Parathyroid adenoma (tissue), 2 donors: Measurements from ENCODE around the gene TP53RK.
"Not testable (repeated sequence)": the region's sequence is repeated elsewhere in the genome, so short reads cannot be mapped to it uniquely, and the experiment has no call there.

ENCODE experiments used
- H2AFZ ChIP-seq: fragments of 300-600 bp; sonication (generic); one replicate; pipeline ENCODE4 v1.7.0; 2017; ENCODE audit warnings: antibody characterized with exemption, mild to moderate bottlenecking
- H3K27ac ChIP-seq: fragments of 300-600 bp; sonication (generic); one replicate; pipeline ENCODE4 v1.7.0; 2017
- H3K27me3 ChIP-seq: fragments of 300-600 bp; sonication (generic); one replicate; pipeline ENCODE4 v1.7.0; 2017; ENCODE audit warnings: low read length; ENCODE audit not compliant: control insufficient read depth, insufficient read depth
- H3K36me3 ChIP-seq: fragments of 300-600 bp; sonication (generic); one replicate; pipeline ENCODE4 v1.7.0; 2017; ENCODE audit warnings: low read length; ENCODE audit not compliant: control insufficient read depth, insufficient read depth
- H3K4me1 ChIP-seq: fragments of 300-600 bp; sonication (generic); one replicate; pipeline ENCODE4 v1.7.0; 2017; ENCODE audit warnings: control low read depth
- H3K4me2 ChIP-seq: fragments of 300-600 bp; sonication (generic); one replicate; pipeline ENCODE4 v1.7.0; 2017; ENCODE audit warnings: low read length
- H3K4me3 ChIP-seq: fragments of 300-600 bp; sonication (generic); one replicate; pipeline ENCODE4 v1.7.0; 2017; ENCODE audit warnings: low read depth, low read length
- H3K79me2 ChIP-seq: fragments of 300-600 bp; sonication (generic); one replicate; pipeline ENCODE4 v1.7.0; 2017; ENCODE audit warnings: control low read depth
- H3K9ac ChIP-seq: fragments of 300-600 bp; sonication (generic); one replicate; pipeline ENCODE4 v1.7.0; 2017; ENCODE audit warnings: mild to moderate bottlenecking
- H3K9me3 ChIP-seq: fragments of 300-600 bp; sonication (generic); one replicate; pipeline ENCODE4 v1.7.0; 2017; ENCODE audit warnings: low read length; ENCODE audit not compliant: control insufficient read depth
- TF ChIP-seq, protein P1 (sequence below): fragments of 300-600 bp; sonication (generic); IDR thresholded peaks from one replicate; pipeline ENCODE4 v1.7.0; 2017; ENCODE audit warnings: antibody characterized with exemption, mild to moderate bottlenecking
- donor health status: primary hyperparathyroidism.

The TP53RK gene

DNA sequence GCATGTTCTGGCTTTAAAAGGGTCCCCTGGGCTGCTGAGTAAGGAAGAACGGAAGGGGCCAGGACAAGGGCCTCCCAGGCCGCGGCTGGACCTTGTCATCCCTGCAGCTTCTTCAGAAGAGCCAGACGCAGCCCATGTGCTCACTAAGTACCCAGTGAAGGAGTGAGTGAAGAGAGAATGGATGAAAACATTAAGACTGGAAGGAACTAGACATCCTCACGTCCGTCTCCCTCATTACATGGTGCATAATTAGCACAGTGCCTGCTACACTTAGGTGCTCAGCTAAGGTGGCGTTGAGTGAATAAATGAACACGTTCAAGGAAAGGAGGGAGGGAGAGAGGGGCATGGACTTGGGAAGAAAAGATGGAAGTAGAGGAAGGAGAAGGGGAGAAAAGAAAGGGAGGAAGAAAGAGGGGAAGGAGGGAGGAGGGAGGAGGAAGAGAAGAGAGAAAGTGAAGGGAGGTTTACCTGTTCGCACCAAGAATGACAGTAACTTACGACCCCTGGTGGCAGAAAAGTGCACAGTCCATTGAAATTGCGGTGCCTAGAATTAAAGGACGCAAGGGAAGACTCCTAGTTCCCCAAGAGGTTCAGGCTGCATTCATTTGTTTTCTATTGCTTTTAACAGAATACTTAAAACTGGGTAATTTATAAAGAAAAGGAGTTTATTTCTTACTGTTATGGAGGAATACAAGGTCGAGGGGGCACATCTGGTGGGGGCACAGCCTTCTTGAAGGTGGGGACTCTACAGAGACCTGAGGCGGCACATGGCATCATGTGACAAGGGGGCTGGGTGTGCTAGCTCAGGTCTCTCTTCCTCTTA lies 8.0 kb downstream of the TP53RK start:
- H3K79me2 ChIP-seq, result peaks cover 18% of the 10 kb centered on the region
- no peaks in the 10 kb centered on the region for H3K9me3 ChIP-seq
- H3K4me3 ChIP-seq, result no peak overlapping the region
- H3K9ac ChIP-seq, result no peak overlapping the region
- no peak overlapping the region for H3K4me2 ChIP-seq
- H3K36me3 ChIP-seq, result no peaks in the 10 kb centered on the region
- no peak overlapping the region for H3K27ac ChIP-seq
- H2AFZ ChIP-seq, result no peak overlapping the region
- TF ChIP-seq, protein P1, sequence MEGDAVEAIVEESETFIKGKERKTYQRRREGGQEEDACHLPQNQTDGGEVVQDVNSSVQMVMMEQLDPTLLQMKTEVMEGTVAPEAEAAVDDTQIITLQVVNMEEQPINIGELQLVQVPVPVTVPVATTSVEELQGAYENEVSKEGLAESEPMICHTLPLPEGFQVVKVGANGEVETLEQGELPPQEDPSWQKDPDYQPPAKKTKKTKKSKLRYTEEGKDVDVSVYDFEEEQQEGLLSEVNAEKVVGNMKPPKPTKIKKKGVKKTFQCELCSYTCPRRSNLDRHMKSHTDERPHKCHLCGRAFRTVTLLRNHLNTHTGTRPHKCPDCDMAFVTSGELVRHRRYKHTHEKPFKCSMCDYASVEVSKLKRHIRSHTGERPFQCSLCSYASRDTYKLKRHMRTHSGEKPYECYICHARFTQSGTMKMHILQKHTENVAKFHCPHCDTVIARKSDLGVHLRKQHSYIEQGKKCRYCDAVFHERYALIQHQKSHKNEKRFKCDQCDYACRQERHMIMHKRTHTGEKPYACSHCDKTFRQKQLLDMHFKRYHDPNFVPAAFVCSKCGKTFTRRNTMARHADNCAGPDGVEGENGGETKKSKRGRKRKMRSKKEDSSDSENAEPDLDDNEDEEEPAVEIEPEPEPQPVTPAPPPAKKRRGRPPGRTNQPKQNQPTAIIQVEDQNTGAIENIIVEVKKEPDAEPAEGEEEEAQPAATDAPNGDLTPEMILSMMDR, result peak; percentile 91
- H3K27me3 ChIP-seq, result no peaks in the 10 kb centered on the region
- H3K4me1 ChIP-seq, result peaks cover 5% of the 10 kb centered on the region

DNA sequence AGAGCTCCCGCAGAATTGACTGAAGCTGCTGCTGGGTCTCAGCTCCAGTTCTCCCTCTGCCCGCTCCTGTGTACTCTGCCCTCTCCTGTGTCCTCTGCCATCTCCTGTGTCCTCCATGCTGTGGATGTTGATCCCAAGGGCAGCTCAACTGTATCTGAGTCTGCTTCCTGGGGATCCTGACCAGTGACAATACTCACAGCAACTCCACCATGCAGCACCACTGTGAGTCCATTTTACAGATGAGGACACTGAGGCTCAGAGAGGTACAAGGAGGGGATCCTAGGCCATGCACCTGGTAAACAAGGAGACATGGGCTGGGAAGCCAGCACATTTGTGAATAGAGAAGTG lies 8.6 kb downstream of the TP53RK start:
- H3K4me3 ChIP-seq, result no peak overlapping the region
- no peaks in the 10 kb centered on the region for H3K36me3 ChIP-seq
- H3K27ac ChIP-seq, result no peak overlapping the region
- H3K9ac ChIP-seq, result no peak overlapping the region
- H3K4me1 ChIP-seq, result peaks cover 5% of the 10 kb centered on the region
- H3K27me3 ChIP-seq, result no peaks in the 10 kb centered on the region
- no peak overlapping the region for H2AFZ ChIP-seq
- H3K79me2 ChIP-seq, result peaks cover 18% of the 10 kb centered on the region
- TF ChIP-seq, protein P1, result no peak
- H3K4me2 ChIP-seq, result no peak overlapping the region
- no peaks in the 10 kb centered on the region for H3K9me3 ChIP-seq

DNA sequence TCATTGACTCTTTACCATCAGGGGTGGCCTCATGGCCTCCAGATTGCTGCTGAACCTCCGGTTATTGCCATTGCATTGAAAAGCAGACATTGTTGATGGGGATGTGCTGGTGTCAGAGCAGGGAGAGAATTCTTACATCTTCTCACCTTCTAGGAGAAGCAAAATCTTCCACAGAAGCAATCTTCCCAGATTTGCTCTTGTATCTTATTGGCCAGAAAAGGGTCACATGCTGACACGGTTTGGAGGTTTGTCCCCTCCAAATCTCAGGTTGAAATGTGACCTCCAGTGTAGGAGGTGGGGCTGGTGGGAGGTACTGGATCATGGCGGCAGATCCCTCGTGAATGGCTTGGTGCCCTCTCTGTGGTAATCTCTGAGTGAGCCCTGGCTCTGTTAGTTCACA lies 10.7 kb downstream of the TP53RK start:
- H3K4me3 ChIP-seq, result no peak overlapping the region
- no peaks in the 10 kb centered on the region for H3K36me3 ChIP-seq
- no peak overlapping the region for H3K9ac ChIP-seq
- H3K9me3 ChIP-seq, result no peaks in the 10 kb centered on the region
- TF ChIP-seq, protein P1, result no peak
- H3K4me2 ChIP-seq, result no peak overlapping the region
- H3K79me2 ChIP-seq, result peaks cover 6% of the 10 kb centered on the region
- H2AFZ ChIP-seq, result no peak overlapping the region
- no peak overlapping the region for H3K27ac ChIP-seq
- peaks cover 5% of the 10 kb centered on the region for H3K4me1 ChIP-seq
- H3K27me3 ChIP-seq, result no peaks in the 10 kb centered on the region

DNA sequence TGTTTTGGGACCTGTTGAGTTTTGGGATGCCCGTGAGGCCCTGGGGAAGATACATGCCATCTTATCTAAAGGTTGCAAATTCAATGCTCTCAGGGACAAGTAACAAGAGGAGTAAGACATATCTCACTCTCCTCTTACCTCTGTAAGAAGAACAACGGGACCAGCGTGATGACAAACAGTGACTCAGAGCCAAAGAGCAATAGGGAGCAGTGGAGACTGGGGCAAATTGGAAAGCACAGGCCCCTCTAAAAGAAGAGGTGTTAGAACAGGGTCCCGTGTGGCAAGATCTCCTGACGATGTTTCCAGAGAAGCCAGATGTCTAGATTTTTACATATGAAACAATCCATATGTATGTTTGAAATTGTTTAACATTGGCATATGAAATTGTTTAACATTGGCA lies 11.6 kb downstream of the TP53RK start:
- peaks cover 6% of the 10 kb centered on the region for H3K79me2 ChIP-seq
- H3K27me3 ChIP-seq, result no peaks in the 10 kb centered on the region
- no peak overlapping the region for H2AFZ ChIP-seq
- no peak overlapping the region for H3K27ac ChIP-seq
- no peaks in the 10 kb centered on the region for H3K9me3 ChIP-seq
- H3K9ac ChIP-seq, result no peak overlapping the region
- H3K36me3 ChIP-seq, result no peaks in the 10 kb centered on the region
- no peaks in the 10 kb centered on the region for H3K4me1 ChIP-seq
- H3K4me2 ChIP-seq, result no peak overlapping the region
- TF ChIP-seq, protein P1, result no peak
- H3K4me3 ChIP-seq, result no peak overlapping the region

DNA sequence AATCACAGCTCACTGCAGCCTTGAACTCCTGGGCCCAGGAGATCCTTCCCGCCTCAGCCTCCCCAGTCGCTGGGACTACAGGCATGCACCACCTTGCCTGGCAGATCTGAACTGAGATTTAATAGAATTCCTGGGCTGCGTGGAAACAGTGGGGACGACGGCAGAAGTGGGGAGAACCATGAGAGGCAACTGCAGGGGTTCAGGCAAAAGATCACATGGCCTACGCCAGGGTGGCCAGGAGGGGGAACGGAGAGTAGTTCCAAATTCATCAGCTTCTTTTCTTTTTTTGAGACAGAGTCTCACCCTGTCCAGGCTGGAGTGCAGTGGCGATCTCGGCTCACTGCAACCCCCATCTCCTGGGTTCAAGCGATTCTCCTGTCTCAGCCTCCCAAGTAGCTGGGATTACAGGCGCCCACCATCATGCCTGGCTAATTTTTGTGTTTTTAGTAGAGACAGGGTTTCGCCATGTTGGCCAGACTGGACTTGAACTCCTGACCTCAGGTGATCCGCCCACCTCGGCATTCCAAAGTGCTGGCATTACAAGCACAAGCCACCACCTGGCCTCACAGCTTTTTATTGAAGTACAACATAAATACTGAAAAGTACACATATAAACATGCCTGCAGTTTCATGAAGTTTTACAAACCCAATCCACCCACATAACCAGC lies 12.5 kb downstream of the TP53RK start:
- not testable (repeated sequence) for H3K79me2 ChIP-seq, H2AFZ ChIP-seq, H3K4me3 ChIP-seq, H3K4me2 ChIP-seq, H3K9ac ChIP-seq, H3K27me3 ChIP-seq, H3K4me1 ChIP-seq, H3K36me3 ChIP-seq, H3K27ac ChIP-seq, H3K9me3 ChIP-seq
